ENCODE data around the gene NMB. TPM values are rescaled to one million over a fixed set of nuclear protein-coding genes. Genes with fewer than 3 reads are reported as not detected.

Gene NMB
- total RNA-seq, 2 donors from 2014 or later, result 6.3 to 8.8 TPM

- no peak overlapping the region for H3K27ac ChIP-seq
- no peaks in the 10 kb centered on the region for H3K27me3 ChIP-seq
- H3K9me3 ChIP-seq, result no peaks in the 10 kb centered on the region
- 51% methylated on average over 2 of the region's 2 CpGs for whole genome bisulfite sequencing, 2 donors
- H3K36me3 ChIP-seq (replicated peaks in 1 of 2; ENCODE audit: insufficient read depth in 1 of 2, low read depth in 2 of 2), result peaks cover 0 to 12% of the 10 kb centered on the region in 2 donors
- H3K4me3 ChIP-seq, result no peak overlapping the region
- intact Hi-C loops (cut with DNase I), result no loop called here
- no peak for DNase-seq
- peaks cover 6% of the 10 kb centered on the region for H3K4me1 ChIP-seq
- TF ChIP-seq POLR2A (IDR thresholded peaks at IDR 0.05), result no peak
- no peak for TF ChIP-seq CTCF (IDR thresholded peaks at IDR 0.05)
- ATAC-seq, result no peak
Observed at GRCh38 chr15:84666373-84666772, 8.4 kb upstream of the NMB start.

- WGBS, 2 donors, result 90 to 93% methylated on average over 10 of the region's 10 CpGs
- DNase-seq (no peak), ATAC-seq (no peak)
- TF ChIP-seq POLR2A (IDR thresholded peaks at IDR 0.05) (no peak), CTCF (IDR thresholded peaks at IDR 0.05) (no peak)
- H3K4me3 ChIP-seq, result no peak overlapping the region
- H3K36me3 ChIP-seq (replicated peaks in 1 of 2; ENCODE audit: insufficient read depth in 1 of 2, low read depth in 2 of 2), result no peaks in the 10 kb centered on the region
- intact Hi-C loops (cut with DNase I), result no loop called here
- no peaks in the 10 kb centered on the region for H3K27me3 ChIP-seq
- peaks cover 17% of the 10 kb centered on the region for H3K4me1 ChIP-seq
- H3K9me3 ChIP-seq, result no peaks in the 10 kb centered on the region
- H3K27ac ChIP-seq, result no peak overlapping the region
Observed at GRCh38 chr15:84661001-84661400, 3.0 kb upstream of the NMB start.

- Histone ChIP-seq H3K36me3 (replicated peaks in 1 of 2; ENCODE audit: insufficient read depth in 1 of 2, low read depth in 2 of 2) (no peaks in the 10 kb centered on the region), H3K4me1 (peaks cover 22% of the 10 kb centered on the region), H3K4me3 (no peak overlapping the region), H3K9me3 (no peaks in the 10 kb centered on the region), H3K27me3 (no peaks in the 10 kb centered on the region), H3K27ac (no peak overlapping the region)
- ATAC-seq (no peak), DNase-seq (no peak)
- TF ChIP-seq CTCF (IDR thresholded peaks at IDR 0.05) (no peak), POLR2A (IDR thresholded peaks at IDR 0.05) (no peak)
- intact Hi-C loops (cut with DNase I), result loop anchor here (10.0 kb wide), 1 partner anchor 265 kb away; no protein-coding TSS in a partner anchor
- WGBS, 2 donors, result 77 to 79% methylated on average over 4 of the region's 4 CpGs
Observed at GRCh38 chr15:84659904-84660781, 2.1 kb upstream of the NMB start.

GRCh38 chr15:84658788-84659411 is 901 bp upstream of the NMB start:
- no peak for ATAC-seq
- 53 to 58% methylated on average over 6 to 7 of the region's 7 CpGs for WGBS, 2 donors
- Histone ChIP-seq H3K9me3 (no peaks in the 10 kb centered on the region), H3K27ac (peak overlapping the region; percentile 16 to 87 (median 78)), H3K36me3 (replicated peaks in 1 of 2; ENCODE audit: insufficient read depth in 1 of 2, low read depth in 2 of 2) (no peaks in the 10 kb centered on the region), H3K4me1 (peaks cover 27% of the 10 kb centered on the region), H3K27me3 (no peaks in the 10 kb centered on the region), H3K4me3 (no peak overlapping the region)
- no peak for DNase-seq
- TF ChIP-seq POLR2A (IDR thresholded peaks at IDR 0.05), result no peak
- TF ChIP-seq CTCF (IDR thresholded peaks at IDR 0.05), result no peak
- intact Hi-C loops (cut with DNase I), result loop anchor here (10.0 kb wide), 1 partner anchor 266 kb away; no protein-coding TSS in a partner anchor
